ENCODE data around the gene ATP6V1C2. TPM values are rescaled to one million over a fixed set of nuclear protein-coding genes. Genes with fewer than 3 reads are reported as not detected.

ATP6V1C2 gene
- polyA plus RNA-seq, 2 of the 4 experiments (the other 2 are of a cell fraction) = 0.08 to 0.14 TPM

DNA sequence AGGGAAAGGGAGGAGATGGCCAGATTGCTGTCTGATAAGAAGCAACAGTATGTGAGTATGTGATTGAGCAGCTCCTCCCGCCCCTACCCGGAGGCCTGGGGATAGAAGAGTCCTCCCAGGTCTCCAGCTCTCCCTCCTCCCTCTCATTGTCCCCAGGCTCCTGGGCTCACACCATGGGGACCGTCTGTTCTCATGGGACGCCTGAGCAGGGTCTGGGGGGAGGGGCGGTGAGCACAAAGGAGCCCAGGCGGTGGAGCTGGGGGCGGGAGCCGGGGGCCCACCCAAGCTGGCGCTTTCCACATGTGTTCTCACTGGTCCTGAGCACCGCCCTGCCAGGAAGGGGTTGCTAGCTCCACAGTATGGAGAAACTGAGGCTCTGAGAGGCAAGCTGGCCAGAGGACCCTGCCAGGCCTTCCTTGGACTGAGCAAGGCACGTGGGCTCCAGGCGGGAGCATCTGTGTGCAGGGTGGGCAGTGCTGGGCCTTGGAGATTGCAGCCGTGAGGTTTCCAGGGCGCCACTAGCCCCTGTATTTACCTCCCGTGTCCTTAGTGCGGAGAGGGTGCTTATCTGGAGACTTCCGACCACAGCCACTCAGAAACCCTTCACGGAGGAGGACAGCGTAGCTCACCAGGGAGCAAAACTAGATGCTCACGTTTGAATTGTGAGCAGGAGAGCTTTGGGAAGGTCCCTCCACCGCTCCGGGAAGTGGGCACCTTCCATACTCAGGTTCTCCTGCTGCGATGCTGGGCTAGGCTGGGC lies 53.8 kb downstream of the ATP6V1C2 start:
- no peak overlapping the region for H3K4me2 ChIP-seq
- no peak for DNase-seq (ENCODE audit: low read depth in 1 of 2, low spot score in 1 of 2)
- ATAC-seq = no peak
- no peak overlapping the region for H3K27ac ChIP-seq
- TF ChIP-seq NR3C1 (IDR thresholded peaks at IDR 0.05) = no peak
- no peak for TF ChIP-seq PHF8 (IDR thresholded peaks at IDR 0.05; ENCODE audit: borderline replicate concordance, low read depth)
- no peak for TF ChIP-seq ZSCAN20 (CRISPR knock-in tag; IDR thresholded peaks at IDR 0.05)
- TF ChIP-seq ZFP36 (IDR thresholded peaks at IDR 0.05; ENCODE audit: borderline replicate concordance, partially characterized antibody) = no peak
- no peak for TF ChIP-seq HDAC2 (IDR thresholded peaks at IDR 0.05)
- TF ChIP-seq, protein P1, sequence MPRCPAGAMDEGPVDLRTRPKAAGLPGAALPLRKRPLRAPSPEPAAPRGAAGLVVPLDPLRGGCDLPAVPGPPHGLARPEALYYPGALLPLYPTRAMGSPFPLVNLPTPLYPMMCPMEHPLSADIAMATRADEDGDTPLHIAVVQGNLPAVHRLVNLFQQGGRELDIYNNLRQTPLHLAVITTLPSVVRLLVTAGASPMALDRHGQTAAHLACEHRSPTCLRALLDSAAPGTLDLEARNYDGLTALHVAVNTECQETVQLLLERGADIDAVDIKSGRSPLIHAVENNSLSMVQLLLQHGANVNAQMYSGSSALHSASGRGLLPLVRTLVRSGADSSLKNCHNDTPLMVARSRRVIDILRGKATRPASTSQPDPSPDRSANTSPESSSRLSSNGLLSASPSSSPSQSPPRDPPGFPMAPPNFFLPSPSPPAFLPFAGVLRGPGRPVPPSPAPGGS (IDR thresholded peaks at IDR 0.05) = no peak
- no peak for TF ChIP-seq ESRRA (IDR thresholded peaks at IDR 0.05; ENCODE audit: borderline replicate concordance, low read length)
- TF ChIP-seq RNF2 (IDR thresholded peaks at IDR 0.05; ENCODE audit: borderline replicate concordance, low read depth) = no peak
- no peaks in the 10 kb centered on the region for H3K9me3 ChIP-seq
- ChIA-PET CTCF (interaction anchor here (1.0 to 1.7 kb wide), 4 partner anchors 12 to 66 kb away, joined by 3 to 5 read pairs (median 4); no protein-coding TSS in a partner anchor), POLR2A (no interaction called here)
- FAIRE-seq = no peak
- no peaks in the 10 kb centered on the region for H3K4me1 ChIP-seq
- 89% methylated on average over 23 of the region's 23 CpGs for WGBS (ENCODE audit: missing lambda C conversion rate)
- H3K4me3 ChIP-seq = no peak overlapping the region

- ChIA-PET POLR2A (interaction anchor here (0.6 kb wide), 1 partner anchor 11 kb away, joined by 3 read pairs; no protein-coding TSS in a partner anchor), CTCF (interaction anchor here (1.1 to 1.7 kb wide), 3 partner anchors 13 to 67 kb away, joined by 4 to 5 read pairs (median 4); no protein-coding TSS in a partner anchor)
- DNase-seq (ENCODE audit: low read depth in 1 of 2, low spot score in 1 of 2) = no peak
- no peak overlapping the region for H3K27ac ChIP-seq
- no peak overlapping the region for H3K4me2 ChIP-seq
- no peak for FAIRE-seq
- H3K4me1 ChIP-seq = no peaks in the 10 kb centered on the region
- TF ChIP-seq RARB (CRISPR knock-in tag; IDR thresholded peaks at IDR 0.05) = no peak
- no peak for TF ChIP-seq HOXA7 (CRISPR knock-in tag; IDR thresholded peaks at IDR 0.05)
- TF ChIP-seq PHF8 (IDR thresholded peaks at IDR 0.05; ENCODE audit: borderline replicate concordance, low read depth) = no peak
- no peak for TF ChIP-seq ZFP36 (IDR thresholded peaks at IDR 0.05; ENCODE audit: borderline replicate concordance, partially characterized antibody)
- no peak for TF ChIP-seq ZNF302 (CRISPR knock-in tag; IDR thresholded peaks at IDR 0.05)
- TF ChIP-seq NR3C1 (IDR thresholded peaks at IDR 0.05) = no peak
- TF ChIP-seq SREBF2 (IDR thresholded peaks at IDR 0.05) = no peak
- no peak for ATAC-seq
- WGBS (ENCODE audit: missing lambda C conversion rate) = 90% methylated on average over 13 of the region's 13 CpGs
- no peaks in the 10 kb centered on the region for H3K9me3 ChIP-seq
- H3K4me3 ChIP-seq = no peak overlapping the region
These were observed 54.4 kb downstream of the ATP6V1C2 start for GRCh38 chr2:10775831-10776230.

DNA sequence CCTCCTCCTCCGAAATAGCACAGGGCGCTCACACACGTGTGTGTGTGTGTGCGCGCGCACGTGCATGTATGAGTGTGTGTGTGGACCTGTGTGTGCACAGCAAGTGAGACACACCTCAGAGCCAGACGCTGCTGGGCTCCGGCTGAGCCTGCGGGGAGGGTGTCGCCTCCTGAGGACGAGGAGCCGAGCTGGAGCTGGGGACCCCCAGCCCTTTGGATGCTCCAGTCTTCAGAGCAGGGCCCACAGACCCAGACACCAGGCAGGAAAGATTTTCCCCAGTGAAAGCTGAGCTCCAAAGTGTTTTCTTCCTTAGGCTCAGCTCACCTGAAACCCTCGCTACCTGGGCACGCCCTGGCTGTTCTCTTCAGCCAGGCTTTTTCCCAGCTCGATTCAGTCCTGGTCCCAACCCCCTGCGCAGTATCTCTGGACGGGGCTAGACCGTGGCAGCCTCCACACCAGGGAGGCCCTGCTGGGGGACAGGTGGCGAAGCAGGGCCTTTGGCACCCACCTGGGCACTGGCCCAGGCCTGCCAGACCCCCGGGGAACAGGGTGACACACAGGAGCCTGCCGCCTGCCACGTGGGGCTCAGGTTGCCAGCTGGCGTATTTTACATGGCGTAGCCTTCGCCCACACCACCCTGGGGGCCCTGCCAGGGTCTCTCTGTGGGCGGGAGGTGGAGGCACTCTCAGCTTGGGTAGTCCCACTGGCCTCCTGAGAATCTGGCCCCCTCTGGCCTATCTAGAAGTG lies 55.0 kb downstream of the ATP6V1C2 start:
- no peak for DNase-seq (ENCODE audit: low read depth in 1 of 2, low spot score in 1 of 2)
- WGBS (ENCODE audit: missing lambda C conversion rate) = 88% methylated on average over 27 of the region's 27 CpGs
- ATAC-seq = peak in 1 of 2 experiments; percentile 1; a peak in 1 of 6 replicates
- Histone ChIP-seq H3K27ac (no peak overlapping the region), H3K4me1 (no peaks in the 10 kb centered on the region), H3K9me3 (no peaks in the 10 kb centered on the region), H3K4me3 (no peak overlapping the region), H3K4me2 (no peak overlapping the region)
- ChIA-PET CTCF (interaction anchor here (0.6 to 1.7 kb wide), 4 partner anchors 12 to 87 kb away, joined by 4 to 5 read pairs (median 4); no protein-coding TSS in a partner anchor), POLR2A (interaction anchor here (0.6 kb wide), 1 partner anchor 10 kb away, joined by 3 read pairs; no protein-coding TSS in a partner anchor)
- FAIRE-seq = no peak
- no peak for TF ChIP-seq RNF2 (IDR thresholded peaks at IDR 0.05; ENCODE audit: borderline replicate concordance, low read depth)
- no peak for TF ChIP-seq NPAS2 (CRISPR knock-in tag; IDR thresholded peaks at IDR 0.05; ENCODE audit: borderline replicate concordance)
- TF ChIP-seq RARB (CRISPR knock-in tag; IDR thresholded peaks at IDR 0.05) = no peak
- no peak for TF ChIP-seq TP53 (CRISPR knock-in tag; IDR thresholded peaks at IDR 0.05)
- TF ChIP-seq ELK1 (IDR thresholded peaks at IDR 0.05; ENCODE audit: low read depth, low read length) = no peak
- TF ChIP-seq CHD4 (IDR thresholded peaks at IDR 0.05; ENCODE audit: borderline replicate concordance) = no peak
- no peak for TF ChIP-seq FOSL2 (IDR thresholded peaks at IDR 0.05)
- no peak for TF ChIP-seq FOSL2 (CRISPR knock-in tag; IDR thresholded peaks at IDR 0.05)
- TF ChIP-seq SREBF2 (IDR thresholded peaks at IDR 0.05) = no peak
- no peak for TF ChIP-seq HOXB13 (CRISPR knock-in tag; IDR thresholded peaks at IDR 0.05; ENCODE audit: low read depth)
- no peak for TF ChIP-seq CBX8 (IDR thresholded peaks at IDR 0.05)
- TF ChIP-seq HDAC2 (IDR thresholded peaks at IDR 0.05) = no peak
- TF ChIP-seq SMC3 (IDR thresholded peaks at IDR 0.05) = no peak
- TF ChIP-seq PHF8 (IDR thresholded peaks at IDR 0.05; ENCODE audit: borderline replicate concordance, low read depth) = no peak
